HAP-1 (cell line): ENCODE results near the gene TRIM41.
"Not testable (repeated sequence)": the region's sequence is repeated elsewhere in the genome, so short reads cannot be mapped to it uniquely, and the experiment has no call there.

Experiments
- DNase-seq, 2 experiments: peaks; one replicate each; pipeline ENCODE4 v3.0.0-alpha.2; 2016 to 2020; ENCODE audit warnings: low spot score in 2 of 2
- H3K27me3 ChIP-seq: fragments of 250-450 bp; sonication (Bioruptor Pico); 2 replicates; pipeline ENCODE4 v1.5.1; 2020; ENCODE audit warnings: low read depth, mild to moderate bottlenecking, moderate library complexity
- H3K36me3 ChIP-seq: fragments of 250-450 bp; sonication (Bioruptor Pico); replicated peaks from 2 replicates; pipeline ENCODE4 v1.5.1; 2020; ENCODE audit warnings: mild to moderate bottlenecking
- H3K4me1 ChIP-seq: fragments of 250-450 bp; sonication (Bioruptor Pico); 2 replicates; pipeline ENCODE4 v1.5.1; 2020; ENCODE audit warnings: mild to moderate bottlenecking
- H3K4me3 ChIP-seq: fragments of 250-450 bp; sonication (Bioruptor Pico); 2 replicates; pipeline ENCODE4 v1.5.1; 2020; ENCODE audit warnings: mild to moderate bottlenecking, moderate library complexity
- H3K9me3 ChIP-seq: fragments of 250-450 bp; sonication (Bioruptor Pico); 2 replicates; pipeline ENCODE4 v1.5.1; 2020; ENCODE audit warnings: mild to moderate bottlenecking, moderate library complexity
- in situ Hi-C: fragments of 300-500 bp; cut with MboI; formaldehyde crosslinking; loops from 3 replicates; pipeline ENCODE4 v1.14.3; 2020; ENCODE audit warnings: low sequenced_read_pairs, inconsistent platforms, mixed read lengths

TRIM41 gene

DNA sequence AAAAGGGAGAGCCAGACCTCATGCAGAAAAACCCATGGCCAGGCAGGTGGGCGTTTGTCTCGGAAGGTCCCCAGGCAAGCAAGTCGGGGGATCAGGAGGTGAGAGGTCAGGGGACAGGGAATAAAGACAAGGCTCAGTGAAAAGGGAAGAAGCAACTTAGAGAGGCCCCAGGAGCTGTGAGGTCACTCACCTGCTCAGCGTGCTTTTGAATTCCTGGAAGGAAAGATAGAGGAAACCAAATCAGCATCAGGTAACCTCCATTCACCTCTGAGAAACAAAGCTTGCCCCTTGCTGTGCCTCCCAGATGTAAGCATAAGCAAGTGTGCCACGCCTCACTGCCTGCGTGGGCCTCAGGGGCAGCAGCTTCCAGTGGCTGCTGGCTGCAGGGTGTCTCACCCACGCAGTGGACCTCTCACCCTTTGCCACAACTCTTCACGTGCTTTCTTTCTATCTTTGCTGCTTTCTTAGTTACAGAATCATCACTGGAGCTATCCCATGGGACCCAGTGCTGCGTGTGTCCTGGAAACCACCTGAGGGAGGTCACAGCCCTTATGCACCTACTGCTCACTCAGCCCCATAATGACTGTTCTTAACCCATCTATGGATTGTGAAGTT lies 24.1 kb upstream of the TRIM41 start:
- in situ Hi-C loops, result no loop called here
- DNase-seq, result no peak
- no peaks in the 10 kb centered on the region for H3K27me3 ChIP-seq
- no peaks in the 10 kb centered on the region; the same call in 1 of the 2 replicates for H3K4me1 ChIP-seq
- no peak overlapping the region for H3K4me3 ChIP-seq
- H3K9me3 ChIP-seq, result no peaks in the 10 kb centered on the region
- H3K36me3 ChIP-seq, result no peaks in the 10 kb centered on the region

DNA sequence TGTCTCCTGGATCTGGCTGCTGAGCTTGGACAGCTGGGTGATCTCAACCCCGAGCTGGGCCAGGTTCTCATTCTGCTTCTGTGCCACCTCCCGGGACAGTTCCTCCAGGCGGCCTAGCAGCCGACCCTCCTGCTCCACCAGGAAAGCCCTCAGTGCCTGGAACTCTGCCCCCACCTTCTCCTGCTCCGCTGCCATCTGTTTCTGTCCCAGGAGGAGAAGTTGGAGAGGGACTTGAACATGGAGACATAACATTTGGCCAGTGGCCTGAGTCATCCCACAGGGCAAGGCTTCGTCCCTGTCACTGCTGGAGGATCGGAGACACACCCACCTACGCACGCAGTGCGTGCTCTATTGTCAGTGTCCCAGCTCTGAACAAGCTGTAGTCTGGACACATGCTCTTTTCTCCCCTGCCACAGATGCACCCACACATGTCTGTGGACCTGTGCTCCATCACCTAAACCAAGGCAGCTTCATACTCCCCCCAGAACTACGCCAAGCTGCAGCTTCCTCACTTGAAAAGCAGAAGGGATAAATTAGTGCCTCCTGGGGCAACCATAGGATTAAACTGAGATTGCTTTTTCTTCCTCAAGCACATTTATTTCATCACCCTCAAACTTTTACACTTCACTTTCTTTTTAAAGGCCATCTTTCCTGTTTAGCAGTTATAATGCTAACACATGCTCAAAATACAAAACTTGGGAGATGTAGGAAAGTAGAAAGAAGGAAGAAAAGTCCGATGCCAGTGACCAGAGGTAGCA lies 23.0 kb upstream of the TRIM41 start:
- Histone ChIP-seq H3K9me3 (no peaks in the 10 kb centered on the region), H3K4me3 (no peak overlapping the region), H3K27me3 (no peaks in the 10 kb centered on the region), H3K4me1 (no peaks in the 10 kb centered on the region; the same call in 1 of the 2 replicates), H3K36me3 (no peaks in the 10 kb centered on the region)
- no peak for DNase-seq
- in situ Hi-C loops, result no loop called here

DNA sequence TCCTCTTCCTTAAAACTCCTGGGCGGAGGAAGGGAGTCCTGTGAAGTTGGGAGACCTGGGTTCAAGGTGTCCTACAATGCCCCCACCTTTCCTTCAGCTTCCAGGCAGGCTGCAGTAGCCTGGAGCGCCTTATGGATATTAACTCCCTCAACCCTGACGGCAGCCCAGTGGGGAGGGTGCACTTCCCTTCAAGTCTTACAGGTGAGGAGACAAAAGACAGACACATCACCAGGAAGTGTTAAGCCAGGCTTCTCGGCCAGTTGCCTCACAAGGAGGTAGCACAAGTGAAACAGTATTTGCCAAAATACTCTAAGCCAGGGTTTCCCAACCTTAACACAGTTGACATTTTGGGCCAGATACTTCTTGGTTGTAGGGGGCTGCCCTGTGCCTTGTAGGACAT lies 22.3 kb upstream of the TRIM41 start:
- H3K27me3 ChIP-seq, result no peaks in the 10 kb centered on the region
- no peak overlapping the region for H3K4me3 ChIP-seq
- in situ Hi-C loops, result no loop called here
- no peak for DNase-seq
- H3K9me3 ChIP-seq, result no peaks in the 10 kb centered on the region
- H3K36me3 ChIP-seq, result no peaks in the 10 kb centered on the region
- H3K4me1 ChIP-seq, result peaks cover 6% of the 10 kb centered on the region

DNA sequence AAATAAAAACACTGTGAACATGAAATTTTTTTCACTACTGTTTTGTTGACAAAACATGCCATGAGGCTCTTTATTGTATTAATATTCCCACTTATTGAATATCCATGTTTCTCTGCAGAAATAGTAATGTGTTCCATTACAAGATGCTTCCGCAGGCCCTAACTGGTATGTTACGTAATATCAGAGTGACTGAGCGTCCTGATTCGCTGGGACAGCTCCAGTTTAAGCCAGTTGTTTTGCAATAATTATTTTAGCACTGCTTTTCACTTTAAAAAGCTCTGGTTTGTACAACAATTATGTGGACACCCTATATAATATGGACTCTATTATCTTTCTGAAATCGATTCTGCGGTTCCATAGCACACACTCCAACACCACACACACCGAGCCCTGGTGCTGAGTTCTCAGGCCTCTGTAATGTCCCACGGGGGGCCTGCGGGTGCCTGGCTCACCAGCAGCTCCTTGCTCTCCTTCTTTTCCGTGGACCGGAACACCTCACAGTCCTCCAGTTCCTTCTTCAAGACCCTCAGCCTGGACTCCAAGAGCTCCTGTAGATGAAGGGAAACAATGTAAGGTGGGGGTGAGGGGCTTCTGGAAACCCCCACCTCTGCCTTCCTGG lies 19.9 kb upstream of the TRIM41 start:
- no peaks in the 10 kb centered on the region for H3K27me3 ChIP-seq
- H3K4me1 ChIP-seq, result peaks cover 12% of the 10 kb centered on the region
- DNase-seq, result no peak
- no peaks in the 10 kb centered on the region for H3K36me3 ChIP-seq
- in situ Hi-C loops, result no loop called here
- peak overlapping the region; percentile 38 for H3K4me3 ChIP-seq
- no peaks in the 10 kb centered on the region for H3K9me3 ChIP-seq

DNA sequence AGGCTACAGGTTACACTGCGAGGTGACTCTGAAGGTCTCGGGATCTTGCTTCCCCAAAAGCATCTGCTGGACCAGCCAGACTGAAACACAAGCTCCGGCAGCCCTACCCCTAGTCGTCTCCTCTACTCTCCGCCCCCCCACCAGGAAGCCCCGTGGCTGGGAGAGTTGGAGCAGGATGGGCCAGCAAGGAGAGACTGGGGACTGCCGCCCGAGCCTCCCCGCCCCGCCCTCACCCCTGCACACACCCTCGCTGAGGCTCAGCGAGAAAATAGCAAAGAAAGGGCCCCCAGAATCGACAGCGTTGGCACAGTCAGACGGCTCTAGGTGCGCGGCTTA lies 19.3 kb upstream of the TRIM41 start:
- Histone ChIP-seq H3K36me3 (no peaks in the 10 kb centered on the region), H3K4me1 (peaks cover 12% of the 10 kb centered on the region), H3K9me3 (no peaks in the 10 kb centered on the region), H3K27me3 (no peaks in the 10 kb centered on the region), H3K4me3 (peak overlapping the region; percentile 38)
- peak in 1 of 2 experiments; percentile 73 for DNase-seq
- in situ Hi-C loops, result no loop called here

DNA sequence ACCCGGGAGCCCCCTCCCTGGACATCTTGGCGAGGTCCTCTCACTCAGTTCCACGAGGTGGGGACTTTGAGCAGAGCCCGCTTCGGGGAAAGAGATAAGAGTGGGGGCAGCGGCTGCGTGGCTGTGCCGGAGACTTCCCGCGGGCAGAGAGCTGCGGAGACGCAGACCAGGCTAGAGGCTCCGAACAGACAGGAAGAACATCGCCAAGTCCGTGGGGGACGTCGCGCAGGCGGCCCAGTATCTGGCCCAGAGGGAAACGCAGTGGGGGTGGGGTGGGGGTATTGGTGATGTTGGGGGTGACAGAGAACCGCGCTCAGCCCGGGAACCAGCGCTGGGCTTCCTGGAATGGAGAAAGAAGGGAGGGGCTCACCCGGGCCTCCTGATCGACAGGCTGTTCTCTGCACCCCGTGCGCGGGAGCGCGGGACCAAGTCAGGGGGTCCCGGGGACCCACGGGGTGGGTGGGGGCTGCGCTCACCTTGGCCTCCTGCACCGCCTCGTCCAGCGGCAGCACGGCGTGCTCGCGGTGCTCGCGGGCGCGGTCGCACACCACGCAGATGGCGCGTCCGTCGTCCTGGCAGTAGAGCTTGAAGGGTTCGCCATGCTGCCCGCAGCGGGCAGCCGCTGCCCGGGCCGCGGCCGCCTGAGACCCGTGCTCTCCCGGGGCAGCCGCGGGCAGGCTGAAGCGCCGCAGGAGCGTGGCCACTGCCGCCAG lies 18.8 kb upstream of the TRIM41 start:
- in situ Hi-C loops, result no loop called here
- no peaks in the 10 kb centered on the region for H3K27me3 ChIP-seq
- H3K4me3 ChIP-seq, result peak overlapping the region; percentile 38
- no peaks in the 10 kb centered on the region for H3K9me3 ChIP-seq
- H3K4me1 ChIP-seq, result peaks cover 12% of the 10 kb centered on the region
- DNase-seq, result peak in 1 of 2 experiments; percentile 55
- H3K36me3 ChIP-seq, result no peaks in the 10 kb centered on the region

DNA sequence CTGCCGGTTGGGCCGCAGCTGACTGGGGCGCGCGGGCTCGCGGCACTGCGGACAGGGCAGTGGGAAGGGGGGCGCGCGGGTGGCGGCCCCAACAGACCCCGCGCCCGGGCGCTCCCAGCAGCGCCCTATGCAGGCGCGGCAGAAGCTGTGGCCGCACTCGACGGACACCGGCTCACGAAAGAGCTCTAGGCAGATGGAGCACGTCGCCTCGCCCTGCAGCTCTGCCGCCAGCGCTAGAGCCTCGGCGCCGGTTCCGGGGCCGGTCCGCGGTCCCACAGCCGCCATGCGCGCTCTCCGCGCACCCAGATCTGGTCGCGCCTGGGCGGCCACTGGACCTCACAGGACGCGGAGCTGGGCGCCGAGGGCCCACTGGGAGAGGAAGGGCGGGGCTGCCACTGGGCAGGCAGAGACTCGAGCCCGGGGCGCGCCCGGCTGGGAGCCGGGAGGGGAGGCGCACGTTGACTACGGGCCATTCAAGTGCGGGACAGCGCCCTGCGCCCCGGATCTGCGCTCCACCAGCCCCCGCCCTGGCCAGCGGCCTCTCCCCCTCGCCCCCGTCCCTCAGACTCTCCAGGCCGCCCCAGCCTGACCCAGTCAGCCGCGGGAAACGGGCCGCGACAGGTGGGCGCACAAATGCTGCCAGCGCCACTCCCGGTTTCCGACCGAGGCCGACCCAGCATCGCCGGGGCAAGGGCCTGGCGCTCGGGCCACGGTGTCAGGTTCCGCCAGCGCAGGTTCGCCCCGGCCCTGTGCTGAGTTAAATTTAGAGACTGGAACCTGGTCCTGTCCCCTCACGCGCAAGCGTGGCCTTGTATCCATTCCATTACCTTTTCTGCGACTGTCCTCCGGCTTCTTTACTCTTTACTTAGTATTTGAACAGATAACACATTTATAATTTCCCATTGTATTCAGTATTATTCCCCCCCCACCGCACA lies 18.0 kb upstream of the TRIM41 start, which contains the start of gene TRIM7:
TRIM7 (minus strand) TSS at position 371 of the 935 bp plus-strand sequence; CDS start at position 285, 86 bp downstream.
- no peaks in the 10 kb centered on the region for H3K9me3 ChIP-seq
- H3K27me3 ChIP-seq, result no peaks in the 10 kb centered on the region
- no peaks in the 10 kb centered on the region for H3K36me3 ChIP-seq
- in situ Hi-C loops, result no loop called here
- peak in 1 of 2 experiments; percentile 73 for DNase-seq
- peak within 1 kb of the TSS; percentile 38 for H3K4me3 ChIP-seq
- peaks cover 12% of the 10 kb centered on the region for H3K4me1 ChIP-seq

DNA sequence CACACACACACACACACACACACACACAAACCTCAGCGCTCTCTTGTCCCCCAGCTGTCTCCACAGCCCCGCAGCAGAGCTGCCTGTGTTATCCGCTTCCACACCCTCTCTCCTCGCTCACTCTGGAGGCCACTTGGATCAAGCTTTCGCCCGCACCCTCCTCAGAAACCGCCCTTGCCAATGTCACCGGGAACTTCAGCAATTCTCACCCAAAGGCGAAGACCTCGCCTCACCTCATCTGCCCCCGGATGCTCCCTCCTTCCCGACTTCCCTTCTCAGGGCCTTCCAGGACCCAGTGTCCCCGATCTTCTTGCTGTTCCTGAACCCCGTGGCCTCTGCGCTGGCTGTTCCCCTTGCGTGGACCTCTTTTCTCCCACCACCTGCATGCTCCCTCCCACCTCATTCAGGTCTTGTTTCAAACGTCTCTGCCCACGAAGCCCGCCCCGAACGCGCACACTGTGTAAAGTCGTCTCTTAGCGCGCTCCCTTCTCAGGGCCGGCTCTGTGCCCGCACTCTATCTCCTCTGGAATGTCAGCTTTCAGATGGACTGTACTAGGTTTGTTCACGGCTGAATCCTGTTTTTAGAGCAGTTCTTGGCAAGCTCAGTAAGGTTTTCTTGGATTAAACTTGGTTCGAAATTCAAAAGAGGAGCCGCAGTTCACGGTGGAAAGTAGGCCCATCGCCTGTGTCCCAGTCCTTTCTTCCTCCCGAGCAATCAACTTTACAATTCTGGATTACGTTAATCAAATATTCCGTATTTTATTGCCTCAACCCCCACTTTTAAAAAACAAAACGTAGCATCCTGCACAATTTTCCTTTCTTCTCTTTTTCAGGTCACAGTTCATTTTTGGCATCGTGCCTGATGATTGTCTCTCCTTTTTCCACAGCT lies 17.1 kb upstream of the TRIM41 start:
- no peaks in the 10 kb centered on the region for H3K27me3 ChIP-seq
- H3K36me3 ChIP-seq, result no peaks in the 10 kb centered on the region
- in situ Hi-C loops, result no loop called here
- peak overlapping the region; percentile 38 for H3K4me3 ChIP-seq
- peak in 1 of 2 experiments; percentile 40 for DNase-seq
- H3K9me3 ChIP-seq, result no peaks in the 10 kb centered on the region
- H3K4me1 ChIP-seq, result peaks cover 12% of the 10 kb centered on the region

DNA sequence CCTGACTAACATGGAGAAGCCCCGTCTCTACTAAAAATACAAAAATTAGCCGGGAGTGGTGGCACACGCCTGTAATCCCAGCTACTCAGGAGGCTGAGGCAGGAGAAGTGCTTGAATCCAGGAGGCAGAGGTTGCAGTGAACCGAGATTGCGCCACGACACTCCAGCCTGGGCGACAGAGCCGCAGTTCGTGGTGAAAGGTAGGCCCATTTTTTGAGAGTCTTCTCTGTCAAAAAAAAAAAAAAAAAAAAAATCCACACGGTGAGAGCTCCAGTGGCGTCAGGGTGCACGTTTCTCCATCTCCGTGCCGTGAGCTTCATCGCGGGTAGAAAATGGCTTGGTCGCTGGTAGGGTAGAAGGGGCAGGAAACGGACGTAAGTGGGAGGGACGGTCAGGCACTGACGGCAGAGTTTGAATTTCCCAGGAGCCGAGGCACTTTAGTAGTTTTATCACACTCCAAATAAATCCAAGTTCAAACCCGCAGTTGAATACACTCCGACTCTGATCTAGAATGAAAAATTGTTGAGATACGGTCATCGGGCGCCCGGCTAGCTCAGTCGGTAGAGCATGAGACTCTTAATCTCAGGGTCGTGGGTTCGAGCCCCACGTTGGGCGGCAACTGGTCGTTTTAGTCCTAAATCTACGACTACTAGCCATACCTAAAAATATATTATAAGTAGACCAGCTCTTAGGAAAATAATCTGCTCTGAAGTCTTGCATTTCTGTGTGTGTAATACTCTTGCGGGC lies 15.7 kb upstream of the TRIM41 start:
- in situ Hi-C loops, result no loop called here
- Histone ChIP-seq H3K36me3 (no peaks in the 10 kb centered on the region), H3K27me3 (no peaks in the 10 kb centered on the region), H3K9me3 (no peaks in the 10 kb centered on the region), H3K4me3 (peak overlapping the region; percentile 42), H3K4me1 (peaks cover 12% of the 10 kb centered on the region)
- DNase-seq, result peak; percentile 88 to 94

DNA sequence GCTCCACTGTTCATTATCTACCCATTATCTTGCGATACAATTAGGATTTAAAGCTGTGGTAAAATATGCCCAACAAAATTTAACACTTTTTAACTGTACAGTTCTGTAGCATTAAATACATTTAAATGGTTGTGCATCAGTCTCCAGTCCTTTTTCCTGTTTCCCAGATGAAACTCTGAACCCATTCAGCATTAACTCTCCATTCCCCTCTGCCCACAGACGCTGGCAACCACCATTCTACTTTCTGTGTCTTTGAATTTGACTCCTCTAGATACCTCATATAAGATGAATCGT lies 15.2 kb upstream of the TRIM41 start:
- H3K36me3 ChIP-seq, result no peaks in the 10 kb centered on the region
- peaks cover 12% of the 10 kb centered on the region for H3K4me1 ChIP-seq
- H3K4me3 ChIP-seq, result peak overlapping the region; percentile 42
- in situ Hi-C loops, result no loop called here
- no peaks in the 10 kb centered on the region for H3K27me3 ChIP-seq
- H3K9me3 ChIP-seq, result no peaks in the 10 kb centered on the region
- no peak for DNase-seq

DNA sequence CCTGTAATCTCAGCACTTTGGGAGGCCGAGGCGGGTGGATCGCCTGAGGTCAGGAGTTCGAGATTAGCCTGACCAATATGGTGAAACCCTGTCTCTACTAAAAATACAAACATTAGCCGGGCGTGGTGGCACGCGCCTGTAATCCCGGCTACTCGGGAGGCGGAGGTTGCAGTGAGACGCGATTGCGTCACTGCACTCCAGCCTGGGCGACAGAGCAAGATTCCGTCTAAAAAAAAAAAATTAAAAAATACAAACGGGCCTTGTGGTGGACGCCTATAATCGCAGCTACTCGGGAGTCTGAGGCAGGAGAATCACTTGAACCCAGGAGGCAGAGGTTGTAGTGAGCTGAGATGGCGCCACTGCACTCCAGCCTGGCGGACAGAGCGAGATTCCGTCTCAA lies 14.1 kb upstream of the TRIM41 start:
- H3K27me3 ChIP-seq, H3K9me3 ChIP-seq, DNase-seq, H3K36me3 ChIP-seq, in situ Hi-C loops, H3K4me3 ChIP-seq: not testable (repeated sequence)
- H3K4me1 ChIP-seq, result peaks cover 12% of the 10 kb centered on the region

DNA sequence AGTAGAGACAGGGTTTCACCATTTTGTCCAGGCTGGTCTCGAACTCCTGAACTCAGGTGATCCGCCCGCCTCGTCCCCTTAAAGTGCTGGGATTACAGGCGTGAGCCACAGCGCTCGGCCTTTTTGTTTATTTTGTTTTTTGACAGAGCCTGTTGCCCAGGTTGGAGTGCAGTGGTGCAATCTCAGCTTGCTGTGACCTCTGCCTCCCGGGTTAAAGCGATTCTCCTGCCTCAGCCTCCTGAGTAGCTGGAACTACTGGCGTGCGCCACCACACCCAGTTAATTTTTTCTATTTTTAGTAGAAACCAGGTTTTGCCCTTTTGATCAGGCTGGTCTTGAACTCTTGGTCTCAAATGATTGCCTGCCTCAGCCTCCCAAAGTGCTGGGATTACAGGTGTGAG lies 12.9 kb upstream of the TRIM41 start:
- DNase-seq, H3K27me3 ChIP-seq, in situ Hi-C loops, H3K9me3 ChIP-seq, H3K4me3 ChIP-seq, H3K36me3 ChIP-seq: not testable (repeated sequence)
- H3K4me1 ChIP-seq, result peaks cover 12% of the 10 kb centered on the region
